HG03354 (cell line): ENCODE results near the gene TMEM106B.
"Not testable (repeated sequence)": the region's sequence is repeated elsewhere in the genome, so short reads cannot be mapped to it uniquely, and the experiment has no call there.

Experiments
- ATAC-seq: cut with Tn5 transposase; IDR thresholded peaks from one replicate; pipeline ENCODE4 v1.9.1; 2021; ENCODE audit warnings: mild to moderate bottlenecking; ENCODE audit not compliant: unreplicated experiment, poor library complexity, severe bottlenecking

Gene TMEM106B

GRCh38 chr7:12211054-12211710 is at the start of gene TMEM106B:
TSS of gene TMEM106B (plus strand) at chr7:12211294. CDS start at chr7:12214811, 3,517 bp downstream.
- ATAC-seq = peak; percentile 95

GRCh38 chr7:12162415-12163113 is 48.5 kb upstream of the TMEM106B start:
- no peak for ATAC-seq

GRCh38 chr7:12168065-12168464 is 43.0 kb upstream of the TMEM106B start:
- not testable (repeated sequence) for ATAC-seq

- not testable (repeated sequence) for ATAC-seq
These were observed 40.9 kb upstream of the TMEM106B start for GRCh38 chr7:12169981-12170820.

DNA sequence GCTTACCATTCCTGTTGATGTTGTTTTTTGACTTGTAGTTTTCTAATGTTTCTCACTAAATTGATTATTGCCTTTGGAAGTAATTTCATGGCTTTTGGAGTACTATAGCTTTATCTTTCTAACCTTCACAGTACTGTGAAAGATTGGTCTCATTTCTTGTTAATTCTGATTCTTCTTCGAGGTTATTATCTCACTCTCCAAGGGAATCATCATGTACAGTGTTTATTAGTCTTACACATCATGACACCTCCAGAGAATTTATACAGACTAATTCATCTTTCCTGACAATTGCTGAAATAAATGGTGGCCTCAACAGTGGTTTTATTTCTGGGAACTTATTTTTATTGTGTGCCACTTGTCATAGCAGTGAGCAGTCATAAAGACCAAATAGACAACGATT is 37.4 kb upstream of the TMEM106B start:
- no peak for ATAC-seq

- ATAC-seq = no peak
These were observed 36.2 kb upstream of the TMEM106B start for GRCh38 chr7:12174931-12175330.

DNA sequence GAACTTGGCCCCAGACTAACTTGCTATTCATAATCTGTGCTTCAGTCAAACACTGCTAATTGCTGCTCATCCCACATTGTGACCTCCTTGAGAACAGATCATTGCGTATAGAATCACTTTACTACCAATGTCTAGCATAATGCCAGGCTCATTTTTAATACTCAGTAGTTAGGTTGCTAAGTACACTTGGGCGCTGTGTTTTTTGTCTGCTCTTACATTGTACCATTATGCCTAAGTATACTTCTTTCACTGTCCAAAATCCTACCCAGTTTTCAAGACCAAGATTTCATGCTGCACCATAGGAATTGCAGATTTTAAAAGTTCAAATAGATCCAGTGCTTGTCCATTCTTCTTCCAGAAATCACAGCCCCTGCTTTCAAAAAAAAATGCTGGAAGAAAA is 32.8 kb upstream of the TMEM106B start:
- no peak for ATAC-seq

DNA sequence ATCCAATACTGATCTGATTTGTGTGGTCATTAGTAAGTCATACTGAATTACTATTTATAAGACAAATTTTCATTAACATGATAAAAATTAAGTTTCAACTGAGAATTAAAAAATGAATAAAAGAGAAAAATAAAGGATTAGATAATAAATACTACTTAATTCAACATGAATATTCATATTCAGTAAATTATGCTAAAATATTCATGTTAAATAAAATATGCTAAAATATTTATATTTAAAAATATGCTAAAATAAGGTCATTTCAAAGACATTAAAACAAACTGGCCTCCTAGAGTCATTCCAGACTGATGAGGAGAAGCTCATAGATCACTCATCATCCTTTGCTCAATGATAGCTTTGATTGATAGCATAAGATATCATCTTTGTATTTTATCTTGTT is 16.7 kb upstream of the TMEM106B start:
- no peak for ATAC-seq

DNA sequence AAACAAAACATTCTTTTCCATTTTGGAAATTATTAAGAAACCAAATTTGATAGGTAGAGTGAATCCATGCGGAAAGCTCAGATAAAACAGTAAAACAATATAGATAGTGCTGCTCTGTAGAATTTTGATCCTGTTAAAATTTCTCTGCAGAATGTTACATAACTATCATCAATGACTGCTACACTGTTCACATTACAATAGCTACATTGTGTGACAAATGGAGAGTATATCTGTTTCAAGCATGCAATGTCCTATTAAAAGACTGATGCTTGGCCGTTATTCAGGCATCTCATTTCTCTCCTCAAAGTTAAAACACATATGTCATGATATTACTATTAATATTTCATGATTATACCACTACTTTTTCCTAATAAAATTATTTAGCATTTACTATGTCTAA is 14.7 kb upstream of the TMEM106B start:
- ATAC-seq = no peak

DNA sequence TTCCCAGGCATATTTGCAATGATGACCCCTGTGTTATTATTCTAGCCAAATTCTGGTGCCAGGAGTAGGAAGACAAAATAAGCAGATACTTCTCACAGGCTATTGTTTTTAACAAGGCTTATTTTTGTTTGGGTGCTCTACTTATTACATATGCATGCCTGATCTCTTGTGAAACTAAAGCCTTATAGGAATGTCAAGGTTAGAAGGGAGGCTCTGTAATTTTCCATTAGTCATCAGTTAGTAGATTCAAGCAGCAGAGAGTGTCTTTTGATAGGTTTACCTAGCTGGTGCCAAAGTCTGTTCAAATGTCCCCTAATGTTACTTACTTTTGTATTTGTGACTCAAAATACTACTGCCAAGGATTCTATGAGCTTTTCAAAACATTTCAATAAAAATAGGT is 11.7 kb upstream of the TMEM106B start:
- ATAC-seq = no peak

GRCh38 chr7:12207046-12207445 is 4.0 kb upstream of the TMEM106B start:
- ATAC-seq = no peak

- no peak for ATAC-seq
These were observed 1.9 kb upstream of the TMEM106B start for GRCh38 chr7:12209221-12209620.

DNA sequence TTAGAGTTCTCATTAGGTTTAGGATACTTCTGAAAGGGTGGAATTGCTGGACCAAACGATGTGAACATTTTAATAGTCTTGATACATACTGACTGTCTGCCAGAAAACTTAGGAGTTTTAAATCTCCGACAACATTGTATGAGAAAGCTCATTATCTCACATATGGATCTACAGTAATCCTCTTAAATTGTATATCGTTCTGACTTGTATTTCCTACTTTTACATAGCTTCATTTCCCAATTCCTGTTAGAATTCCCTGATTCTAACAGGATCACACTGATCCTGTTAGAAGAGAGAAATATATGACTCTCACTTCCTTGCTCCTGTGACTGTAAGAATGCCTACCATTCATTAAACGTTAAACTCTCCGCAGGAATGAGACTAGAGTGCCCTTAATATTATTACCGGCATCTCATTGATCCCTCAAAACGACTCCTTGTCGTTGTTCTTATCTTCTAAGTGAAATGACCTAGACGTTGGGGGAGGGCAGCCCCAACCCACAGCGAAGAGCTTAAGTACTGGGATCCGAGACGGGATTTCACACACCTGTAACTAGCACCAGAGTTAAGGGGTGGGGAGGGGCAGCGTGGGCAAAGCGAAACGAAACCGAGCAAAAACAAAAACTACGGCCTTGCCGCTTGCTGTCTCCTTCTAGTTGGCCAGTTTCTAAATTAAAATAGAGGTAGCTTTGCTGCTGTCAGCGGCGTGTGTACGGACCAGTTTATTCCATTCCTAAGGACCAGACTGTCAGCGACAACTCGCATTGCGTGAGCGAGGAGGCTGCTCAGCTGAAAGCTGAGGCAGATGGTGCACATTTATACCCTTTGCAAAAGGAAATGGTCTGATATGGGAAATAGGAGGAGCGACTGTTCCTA is 678 bp upstream of the TMEM106B start:
- ATAC-seq = peak; percentile 40

DNA sequence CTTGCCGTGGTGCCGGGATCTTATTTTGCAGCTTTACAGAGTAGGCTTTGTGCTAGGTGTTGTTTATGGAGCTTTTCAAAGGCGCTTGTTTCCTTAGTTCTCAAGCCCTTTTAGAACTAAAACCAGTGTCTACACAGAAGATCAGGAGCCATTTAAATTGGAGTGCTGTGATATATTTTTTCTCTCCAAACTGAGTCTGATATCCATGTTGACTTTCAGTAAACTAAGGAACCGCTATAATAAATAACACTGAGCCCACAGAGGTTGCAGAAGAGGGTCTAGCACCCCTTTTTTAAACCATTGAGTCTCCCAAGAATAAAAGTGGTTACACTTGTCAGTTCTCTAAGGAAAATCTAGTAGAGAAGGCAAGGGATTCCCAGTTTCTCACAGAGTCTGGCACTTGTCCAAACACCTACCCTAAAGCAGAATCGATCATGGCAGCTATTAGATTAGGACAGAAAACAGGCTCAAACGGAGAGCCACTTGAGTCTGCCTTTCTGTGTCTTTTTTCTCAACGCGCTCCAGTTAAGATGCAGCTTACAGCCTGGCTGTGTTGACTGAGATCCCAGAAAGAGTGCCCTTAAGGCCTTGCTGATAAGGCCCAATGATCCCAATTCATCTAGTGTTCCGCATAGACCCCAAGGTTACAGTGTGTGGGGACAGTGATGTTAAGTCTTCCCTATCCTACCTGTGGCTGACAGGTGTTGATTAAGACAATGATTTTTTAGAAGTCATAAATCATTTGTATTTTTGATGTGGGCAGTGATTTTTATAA is 804 bp downstream of the TMEM106B start:
- ATAC-seq = no peak

GRCh38 chr7:12217311-12217710 is 6.2 kb downstream of the TMEM106B start:
- no peak for ATAC-seq

DNA sequence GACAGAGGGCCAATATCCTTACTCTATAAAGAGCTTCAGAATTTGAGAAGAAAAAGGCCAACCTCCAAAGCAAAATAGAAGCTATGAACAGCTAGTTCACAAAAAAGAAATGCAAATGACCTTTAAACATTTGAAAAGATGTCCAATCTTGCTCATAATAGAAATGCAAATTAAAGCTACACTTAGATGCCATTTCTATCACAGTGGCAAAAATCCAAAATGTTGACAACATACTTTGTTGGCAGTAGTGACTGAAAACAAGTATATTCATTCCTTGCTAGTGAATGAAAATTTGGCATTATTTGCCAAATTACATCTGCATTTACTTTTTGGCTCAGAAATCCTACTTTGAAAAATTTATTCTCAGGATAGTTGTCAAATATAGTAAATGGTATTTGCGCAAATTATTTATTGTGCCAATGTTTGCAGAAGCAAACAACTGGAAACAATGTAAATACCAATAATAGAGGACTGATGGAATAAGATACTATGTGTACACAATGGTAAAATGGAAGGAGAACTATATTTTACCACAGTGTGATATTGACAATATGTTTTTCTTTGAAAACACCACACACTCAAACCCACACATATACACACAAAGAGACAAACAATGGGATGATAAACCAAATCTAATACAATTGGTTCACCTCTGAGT is 9.4 kb downstream of the TMEM106B start:
- ATAC-seq = no peak

DNA sequence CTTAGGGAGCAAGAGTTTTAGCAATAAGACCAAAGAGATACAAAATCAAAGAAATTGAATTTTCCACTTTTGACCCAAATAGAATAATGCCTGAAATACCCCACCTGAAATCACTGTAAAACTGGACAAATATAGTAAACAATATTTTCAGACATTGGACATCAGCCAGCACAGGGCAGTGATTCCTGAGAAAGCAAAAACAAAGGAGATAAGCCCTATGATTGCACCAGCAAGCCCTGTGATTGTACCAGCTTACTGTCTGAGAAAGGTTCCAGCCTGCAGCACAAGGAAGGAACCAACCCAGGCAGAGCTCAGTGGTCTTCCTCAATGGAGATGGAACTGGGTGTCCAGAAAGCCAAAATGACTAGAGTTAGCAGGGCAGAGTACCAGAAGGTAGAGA is 10.3 kb downstream of the TMEM106B start:
- ATAC-seq = no peak

- peak; percentile 96 for ATAC-seq
These were observed 11.9 kb downstream of the TMEM106B start for GRCh38 chr7:12222889-12223579.
